ENCODE measurements around the gene RBBP7.

DNA sequence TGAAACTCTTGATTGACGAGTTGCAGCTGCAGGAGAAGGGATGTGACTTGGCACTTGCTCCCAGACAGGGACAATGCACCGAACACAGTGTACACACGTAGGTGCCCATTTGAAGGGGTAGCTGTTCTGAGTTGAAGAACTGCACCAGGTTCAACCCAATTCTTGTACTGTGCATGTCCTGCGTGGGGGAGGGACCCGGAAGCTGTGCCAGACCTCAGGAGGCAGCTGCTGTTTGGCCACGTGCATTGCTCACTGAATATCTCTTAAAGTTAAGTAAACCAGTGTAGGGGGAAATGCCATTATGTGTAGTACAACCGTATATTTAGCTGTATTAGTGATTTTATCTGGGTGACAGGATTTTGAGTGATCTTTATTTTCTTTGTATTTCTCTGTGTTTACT lies 12.0 kb upstream of the RBBP7 start:
- TF ChIP-seq CTCF (IDR thresholded peaks at IDR 0.05; ENCODE audit: insufficient read depth, low read length, poor library complexity, severe bottlenecking) (no peak), EZH2phosphoT487 (conservative IDR thresholded peaks at IDR 0.05; ENCODE audit: low read length) (no peak)

Measured in SU-DHL-6 (cell line).